H1 (cell line): ENCODE results near the gene FRMD6. TPM values are rescaled to one million over a fixed set of nuclear protein-coding genes. Genes with fewer than 3 reads are reported as not detected.

Experiments
- CBX5 ChIP-seq: fragments of 300-800, 300-1000 bp; sonication (generic); IDR thresholded peaks from 2 replicates; pipeline ENCODE4 v1.7.1; 2016; ENCODE audit warnings: antibody characterized with exemption, low read length, low read depth
- JUND ChIP-seq: IDR thresholded peaks from 2 replicates; pipeline ENCODE4 v1.6.1; 2011; ENCODE audit warnings: mild to moderate bottlenecking, improper control_type of control experiment, low read length
- KDM1A ChIP-seq: fragments of 200-600, 300-600 bp; sonication (generic); IDR thresholded peaks from 2 replicates; pipeline ENCODE4 v1.7.1; 2016; ENCODE audit warnings: mild to moderate bottlenecking, low read length, borderline replicate concordance
- MAFK ChIP-seq: IDR thresholded peaks from 2 replicates; pipeline ENCODE4 v1.6.1; 2012; ENCODE audit warnings: low read depth, mild to moderate bottlenecking, improper control_type of control experiment, low read length
- RAD21 ChIP-seq, 2 experiments: IDR thresholded peaks in 1 of 2; conservative IDR thresholded peaks in 1 of 2; 2 replicates each; pipeline ENCODE4 v1.6.1; 2011; ENCODE audit warnings: low read depth in 2 of 2, low read length in 2 of 2, improper control_type of control experiment in 1 of 2, inconsistent platforms in 1 of 2, mild to moderate bottlenecking in 1 of 2, moderate library complexity in 1 of 2
- YY1 ChIP-seq: IDR thresholded peaks from 2 replicates; pipeline ENCODE4 v1.6.1; 2011; ENCODE audit warnings: low read depth, mild to moderate bottlenecking, low read length
- polyA plus RNA-seq, 7 experiments: library from polyadenylated mRNA; depleted of rRNA in 3 of 7; stranded (reverse) in 5 of 7; unstranded in 2 of 7; fragments of >200 nt in 5 of 7; fragments of 200-250 nt in 2 of 7; gene quantifications; 1 replicate in 5 of 7; 2 replicates in 1 of 7; 4 replicates in 1 of 7; pipeline versions ENCODE4 v1.2.1 to v1.2.3, GENCODE V29; 2011 to 2013; ENCODE audit warnings: missing spikeins in 2 of 7, mixed read lengths in 2 of 7
- total RNA-seq: library from RNA; stranded (reverse); fragmentation: NEBNext Ultra II Directional; extraction: Animal tissue kit (Norgen Biotek cat#: 25700); gene quantifications from 2 replicates; pipeline ENCODE4 v1.2.1, GENCODE V29; 2021

The FRMD6 gene
- total and polyA plus RNA-seq, 2 of the 8 experiments (the other 6 are each of a cell fraction or from before 2014, with no cell fraction given), result 5.4 to 23.7 TPM

GRCh38 chr14:51638071-51638944 lies 13.4 kb upstream of the FRMD6 start (continued):
- TF ChIP-seq RAD21 (IDR thresholded peaks at IDR 0.05 in 1 of 2, conservative IDR thresholded peaks at IDR 0.05 in 1 of 2; ENCODE audit: low read depth in 2 of 2, low read length in 2 of 2), result 0 out of 4 replicates have a peak, but pooled peaks of 1 of the 2 experiments have one; percentile 4
- TF ChIP-seq CBX5, result no peak
- TF ChIP-seq KDM1A, result no peak
- TF ChIP-seq YY1, result no peak
- TF ChIP-seq JUND, result no peak
- no peak for TF ChIP-seq MAFK
